Thoracic aorta (tissue), 2 donors: ENCODE measurements around the gene SEC24D. TPM values are rescaled to one million over a fixed set of nuclear protein-coding genes. Genes with fewer than 3 reads are reported as not detected.

ENCODE experiments used
- ATAC-seq: fragments of 150-250 bp; one replicate; pipeline ENCODE4 v1.8.0; 2017; ENCODE audit warnings: low read depth; ENCODE audit not compliant: insufficient number of reproducible peaks, low FRiP score
- DNase-seq: peaks from one replicate; pipeline ENCODE4 v3.0.0-alpha.2; 2020; ENCODE audit warnings: low spot score
- H3K27ac ChIP-seq, 2 donors: fragments of 200-600 bp; sonication (generic); 1 replicate in 1 of 2; 2 replicates in 1 of 2; pipeline ENCODE4 v1.5.1; 2016; ENCODE audit warnings: mild to moderate bottlenecking in 2 of 2, moderate library complexity in 2 of 2
- H3K27me3 ChIP-seq: fragments of 200-600 bp; sonication (generic); replicated peaks from 2 replicates; pipeline ENCODE4 v1.6.0; 2016; ENCODE audit warnings: mild to moderate bottlenecking; ENCODE audit not compliant: insufficient read depth
- H3K36me3 ChIP-seq: fragments of 200-600 bp; sonication (generic); one replicate; pipeline ENCODE4 v1.5.1; 2016
- H3K4me1 ChIP-seq, 2 donors: fragments of 200-600 bp; sonication (generic); 1 replicate in 1 of 2; 2 replicates in 1 of 2; pipeline versions ENCODE4 v1.5.1 to v1.6.0; 2016; ENCODE audit warnings: low read depth in 2 of 2, mild to moderate bottlenecking in 1 of 2; ENCODE audit not compliant: control insufficient read depth in 1 of 2
- H3K4me3 ChIP-seq: fragments of 200-600 bp; sonication (generic); 2 replicates; pipeline ENCODE4 v1.5.1; 2016; ENCODE audit warnings: mild to moderate bottlenecking
- H3K9me3 ChIP-seq: fragments of 200-600 bp; sonication (generic); 2 replicates; pipeline ENCODE4 v1.5.1; 2016
- total RNA-seq, 2 donors: library from RNA; depleted of rRNA; stranded (reverse); fragments of >200 nt; gene quantifications; one replicate each; pipeline versions ENCODE4 v1.1.0 to v1.2.3, GENCODE V29; 2016
- TF ChIP-seq, protein P1 (sequence below): fragments of 200-600 bp; sonication (generic); IDR thresholded peaks from one replicate; pipeline ENCODE4 v1.5.1; 2019; ENCODE audit warnings: antibody characterized with exemption

Gene SEC24D
- total RNA-seq, 2 donors from 2014 or later, result 97.7 to 108 TPM

DNA sequence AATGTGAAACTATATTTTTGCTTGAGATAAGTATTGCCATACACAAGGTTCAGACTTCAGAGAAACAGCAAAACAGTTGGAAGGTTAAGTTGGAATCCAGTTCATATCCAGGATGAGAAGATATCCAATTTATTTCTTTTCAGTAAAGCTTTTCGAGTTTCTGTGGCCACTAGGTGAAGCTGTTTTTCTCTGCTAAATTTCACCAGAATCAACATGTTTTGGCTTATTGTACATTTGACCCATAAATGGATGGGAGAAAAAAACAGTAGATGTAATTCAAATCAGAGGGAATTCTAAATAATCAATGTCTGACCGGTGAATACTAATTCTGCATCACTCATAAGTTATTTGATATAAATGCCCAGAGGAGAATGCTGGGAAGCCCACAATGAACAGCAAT lies 159.8 kb downstream of the SEC24D start:
- no peak overlapping the region for H3K27ac ChIP-seq
- TF ChIP-seq, protein P1, sequence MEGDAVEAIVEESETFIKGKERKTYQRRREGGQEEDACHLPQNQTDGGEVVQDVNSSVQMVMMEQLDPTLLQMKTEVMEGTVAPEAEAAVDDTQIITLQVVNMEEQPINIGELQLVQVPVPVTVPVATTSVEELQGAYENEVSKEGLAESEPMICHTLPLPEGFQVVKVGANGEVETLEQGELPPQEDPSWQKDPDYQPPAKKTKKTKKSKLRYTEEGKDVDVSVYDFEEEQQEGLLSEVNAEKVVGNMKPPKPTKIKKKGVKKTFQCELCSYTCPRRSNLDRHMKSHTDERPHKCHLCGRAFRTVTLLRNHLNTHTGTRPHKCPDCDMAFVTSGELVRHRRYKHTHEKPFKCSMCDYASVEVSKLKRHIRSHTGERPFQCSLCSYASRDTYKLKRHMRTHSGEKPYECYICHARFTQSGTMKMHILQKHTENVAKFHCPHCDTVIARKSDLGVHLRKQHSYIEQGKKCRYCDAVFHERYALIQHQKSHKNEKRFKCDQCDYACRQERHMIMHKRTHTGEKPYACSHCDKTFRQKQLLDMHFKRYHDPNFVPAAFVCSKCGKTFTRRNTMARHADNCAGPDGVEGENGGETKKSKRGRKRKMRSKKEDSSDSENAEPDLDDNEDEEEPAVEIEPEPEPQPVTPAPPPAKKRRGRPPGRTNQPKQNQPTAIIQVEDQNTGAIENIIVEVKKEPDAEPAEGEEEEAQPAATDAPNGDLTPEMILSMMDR, result no peak

More for the DNA sequence above, 159.8 kb downstream of the SEC24D start:
- ATAC-seq (no peak), DNase-seq (no peak)
- Histone ChIP-seq H3K27me3 (no peaks in the 10 kb centered on the region), H3K4me1 (no peaks in the 10 kb centered on the region), H3K9me3 (no peaks in the 10 kb centered on the region), H3K36me3 (no peaks in the 10 kb centered on the region), H3K4me3 (no peak overlapping the region)

Other genes with a start within 250 kb of the SEC24D start
- 10 to 100 TPM; 23.0 to 61.9 TPM for gene METTL14, start 150.7 kb downstream of the SEC24D start, total RNA-seq
- gene SYNPO2, start 52.7 kb upstream of the SEC24D start, total RNA-seq, result 100 to 1,000 TPM; 264 to 313 TPM